NCI-H460 (cell line): ENCODE data around the gene NUDCD2. TPM values are rescaled to one million over a fixed set of nuclear protein-coding genes. Genes with fewer than 3 reads are reported as not detected.

ENCODE experiments used
- DNase-seq: peaks from one replicate; pipeline ENCODE4 v3.0.0-alpha.2; 2016; ENCODE audit warnings: low read depth; ENCODE audit errors: extremely low read depth
- polyA plus RNA-seq: library from polyadenylated mRNA; depleted of rRNA; stranded (reverse); fragments of >200 nt; gene quantifications from 2 replicates; pipeline ENCODE4 v1.2.3, GENCODE V29; 2014; cell fraction: nucleus; rRNA removed
- total RNA-seq: library from RNA; depleted of rRNA; stranded (reverse); fragments of >200 nt; shearing (Covaris generic); gene quantifications from 2 replicates; pipeline ENCODE4 v1.2.3, GENCODE V29; 2014; rRNA removed

NUDCD2 gene
- 23.4 and 31.0 TPM in 2 replicates for total RNA-seq
- polyA plus RNA-seq = 40.2 and 43.3 TPM in 2 replicates

GRCh38 chr5:163459819-163460561 lies at the start of gene NUDCD2:
Gene NUDCD2 (minus strand): TSS chr5:163460102. CDS start chr5:163460050, 52 bp downstream.
- peak; percentile 99 for DNase-seq

GRCh38 chr5:163509291-163509951 lies 49.5 kb upstream of the NUDCD2 start:
- no peak for DNase-seq

GRCh38 chr5:163508753-163509152 lies 48.9 kb upstream of the NUDCD2 start:
- DNase-seq = no peak

GRCh38 chr5:163506726-163507125 lies 46.8 kb upstream of the NUDCD2 start:
- DNase-seq = no peak

GRCh38 chr5:163506095-163506457 lies 46.2 kb upstream of the NUDCD2 start:
- DNase-seq = no peak

- peak; percentile 93 for DNase-seq
Measured at GRCh38 chr5:163505368-163506094, 45.6 kb upstream of the NUDCD2 start, which contains the start of gene MAT2B. Gene MAT2B (plus strand): TSS chr5:163505619. CDS start chr5:163505687, 68 bp downstream.

GRCh38 chr5:163505049-163505367 lies 45.1 kb upstream of the NUDCD2 start:
- DNase-seq = no peak

- peak; percentile 22 for DNase-seq
Measured at GRCh38 chr5:163504079-163504931, 44.4 kb upstream of the NUDCD2 start.

GRCh38 chr5:163503106-163504078 lies 43.5 kb upstream of the NUDCD2 start:
- DNase-seq = peak; percentile 65

- DNase-seq = no peak
Measured at GRCh38 chr5:163502521-163502920, 42.6 kb upstream of the NUDCD2 start.

- no peak for DNase-seq
Measured at GRCh38 chr5:163498886-163499285, 39.0 kb upstream of the NUDCD2 start.

GRCh38 chr5:163497315-163497714 lies 37.4 kb upstream of the NUDCD2 start:
- no peak for DNase-seq

GRCh38 chr5:163496286-163496685 lies 36.4 kb upstream of the NUDCD2 start:
- DNase-seq = no peak

- DNase-seq = no peak
Measured at GRCh38 chr5:163489745-163490075, 29.8 kb upstream of the NUDCD2 start.

- DNase-seq = peak; percentile 29
Measured at GRCh38 chr5:163489055-163489744, 29.3 kb upstream of the NUDCD2 start.

GRCh38 chr5:163478982-163479271 lies 19.0 kb upstream of the NUDCD2 start:
- DNase-seq = no peak

- DNase-seq = no peak
Measured at GRCh38 chr5:163478126-163478981, 18.5 kb upstream of the NUDCD2 start.

GRCh38 chr5:163475411-163475810 lies 15.5 kb upstream of the NUDCD2 start:
- no peak for DNase-seq
